Middle frontal gyrus (tissue), 1 donor: Measurements from ENCODE around the gene LGI2.

ENCODE experiments used
- DNase-seq: peaks from one replicate; pipeline ENCODE4 v3.0.0-alpha.2; 2015; ENCODE audit warnings: low spot score; ENCODE audit errors: extremely low spot score

LGI2 gene

DNA sequence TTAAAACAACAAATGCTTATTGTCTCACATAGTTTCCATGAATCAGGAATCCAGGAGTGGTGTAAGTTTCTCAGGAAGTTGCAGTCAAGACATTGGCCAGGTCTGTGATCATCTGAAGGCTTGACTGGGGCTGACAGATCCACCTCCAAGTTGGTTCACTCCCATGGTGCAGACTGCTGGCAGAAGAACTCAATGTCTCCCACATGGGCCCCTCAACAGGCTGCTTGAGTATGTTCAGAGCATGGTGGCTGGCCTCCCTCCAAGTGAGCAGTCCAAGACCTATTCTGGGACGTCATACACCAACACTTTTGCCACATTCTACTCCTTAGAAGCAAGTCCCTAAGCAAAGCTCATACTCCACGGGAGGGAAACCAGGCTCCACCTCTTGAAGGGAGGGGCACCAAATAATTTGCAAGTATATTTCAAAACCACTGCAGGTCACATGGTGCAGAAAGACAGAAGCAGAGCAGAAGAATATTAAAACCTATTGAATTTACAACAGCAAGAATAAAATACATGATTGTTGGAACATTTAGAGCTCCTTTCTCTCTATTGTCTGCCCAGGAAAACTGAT lies 35.3 kb downstream of the LGI2 start:
- no peak for DNase-seq

DNA sequence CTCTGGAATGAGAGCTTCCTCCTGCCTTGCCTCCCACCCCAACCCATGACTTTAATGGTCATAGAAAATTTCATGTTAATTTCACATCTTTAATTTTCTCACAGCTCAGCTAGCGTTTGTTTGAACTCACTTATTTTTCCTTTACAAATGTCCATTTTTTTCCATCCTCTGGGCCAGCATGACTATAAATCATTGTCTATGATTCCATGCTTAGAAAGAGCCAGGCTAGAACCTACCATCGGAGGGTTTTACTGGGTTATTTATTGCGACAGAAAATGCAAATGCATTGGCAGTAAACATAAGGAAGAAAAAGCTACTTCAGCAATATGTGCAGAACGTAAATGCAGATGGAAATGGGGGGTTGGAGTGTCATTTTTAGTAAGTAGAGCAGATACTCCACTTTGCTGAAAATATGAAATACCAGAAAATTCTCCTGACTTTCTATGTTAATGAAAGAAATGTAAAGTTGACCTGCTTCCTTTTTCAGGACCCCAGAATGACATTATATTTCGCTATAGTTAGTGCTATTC lies 37.1 kb downstream of the LGI2 start:
- no peak for DNase-seq

DNA sequence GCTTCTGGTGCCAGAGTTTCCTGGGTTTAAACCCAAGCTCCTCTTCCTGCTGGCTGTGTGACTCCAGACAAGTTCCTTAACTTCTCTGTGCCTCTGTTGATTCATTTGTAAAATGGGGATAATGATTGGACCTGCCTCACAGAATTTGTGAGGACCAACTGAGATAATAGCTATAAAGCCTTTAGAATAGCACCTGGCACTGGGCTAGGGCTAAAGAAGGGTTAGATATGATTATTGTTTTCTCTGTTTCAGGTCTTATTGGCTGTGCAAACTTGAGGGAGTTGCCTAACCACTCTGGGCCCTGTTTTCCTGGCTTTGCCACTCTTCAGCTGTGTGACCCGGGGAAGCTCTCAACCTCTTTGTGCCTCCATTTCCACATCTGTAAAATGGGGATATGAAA lies 37.8 kb downstream of the LGI2 start:
- no peak for DNase-seq

DNA sequence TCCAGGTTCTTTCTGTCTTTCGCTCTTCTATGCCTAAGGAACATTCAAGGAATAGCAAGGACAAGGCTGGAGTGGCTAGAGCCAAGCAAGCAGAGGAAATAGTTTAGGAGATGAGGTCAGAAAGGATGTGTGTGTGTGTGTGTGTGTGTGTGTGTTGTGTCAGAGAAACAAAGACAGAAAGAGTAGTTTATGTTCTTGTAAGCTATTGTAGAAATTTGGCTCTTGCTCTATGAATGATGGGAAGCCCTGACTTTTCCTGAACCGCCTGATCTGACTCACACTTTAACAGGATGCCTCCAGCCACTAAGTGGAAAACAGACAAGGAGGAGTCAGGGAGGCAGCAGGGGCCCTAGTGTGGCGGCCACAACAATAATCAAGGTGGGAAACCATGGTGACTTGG lies 39.7 kb downstream of the LGI2 start:
- no peak for DNase-seq

DNA sequence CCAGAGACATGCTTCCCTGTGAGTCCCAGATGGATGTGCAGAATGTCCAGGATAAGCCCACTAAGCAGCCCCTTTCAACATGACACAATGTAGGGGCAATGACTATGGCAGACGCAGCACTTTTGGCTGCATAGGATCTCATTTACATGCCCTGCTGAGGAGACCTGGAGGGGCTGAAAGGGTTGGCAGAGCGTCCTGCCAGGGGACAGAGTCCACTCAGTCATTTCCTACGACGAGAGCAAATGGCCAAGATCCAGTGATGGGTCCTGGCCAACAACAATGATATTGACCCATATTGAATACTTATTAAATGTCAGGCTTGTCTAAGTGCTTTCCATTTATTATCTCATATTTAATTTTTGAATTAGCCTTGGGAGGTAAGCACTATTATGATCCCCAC lies 41.4 kb downstream of the LGI2 start:
- no peak for DNase-seq

DNA sequence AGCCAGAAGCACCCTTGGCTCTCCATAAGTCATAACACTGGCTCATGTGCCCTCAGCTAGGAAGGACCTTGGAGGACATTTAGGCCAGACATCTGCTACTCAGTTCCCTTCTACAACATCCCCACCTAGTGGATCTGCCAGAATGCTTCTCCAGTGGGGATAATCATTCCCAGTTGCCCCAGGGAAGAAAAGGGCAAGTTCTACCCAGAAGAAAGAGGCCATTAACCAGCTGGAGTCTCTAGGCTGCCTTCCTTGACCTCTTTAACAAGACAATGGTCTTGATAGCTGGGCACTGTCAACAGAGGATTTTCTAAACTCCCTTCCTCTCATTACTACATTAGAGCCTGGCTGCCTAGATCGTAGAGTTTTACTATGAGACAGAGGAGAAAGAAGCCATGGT lies 42.0 kb downstream of the LGI2 start:
- DNase-seq = no peak

DNA sequence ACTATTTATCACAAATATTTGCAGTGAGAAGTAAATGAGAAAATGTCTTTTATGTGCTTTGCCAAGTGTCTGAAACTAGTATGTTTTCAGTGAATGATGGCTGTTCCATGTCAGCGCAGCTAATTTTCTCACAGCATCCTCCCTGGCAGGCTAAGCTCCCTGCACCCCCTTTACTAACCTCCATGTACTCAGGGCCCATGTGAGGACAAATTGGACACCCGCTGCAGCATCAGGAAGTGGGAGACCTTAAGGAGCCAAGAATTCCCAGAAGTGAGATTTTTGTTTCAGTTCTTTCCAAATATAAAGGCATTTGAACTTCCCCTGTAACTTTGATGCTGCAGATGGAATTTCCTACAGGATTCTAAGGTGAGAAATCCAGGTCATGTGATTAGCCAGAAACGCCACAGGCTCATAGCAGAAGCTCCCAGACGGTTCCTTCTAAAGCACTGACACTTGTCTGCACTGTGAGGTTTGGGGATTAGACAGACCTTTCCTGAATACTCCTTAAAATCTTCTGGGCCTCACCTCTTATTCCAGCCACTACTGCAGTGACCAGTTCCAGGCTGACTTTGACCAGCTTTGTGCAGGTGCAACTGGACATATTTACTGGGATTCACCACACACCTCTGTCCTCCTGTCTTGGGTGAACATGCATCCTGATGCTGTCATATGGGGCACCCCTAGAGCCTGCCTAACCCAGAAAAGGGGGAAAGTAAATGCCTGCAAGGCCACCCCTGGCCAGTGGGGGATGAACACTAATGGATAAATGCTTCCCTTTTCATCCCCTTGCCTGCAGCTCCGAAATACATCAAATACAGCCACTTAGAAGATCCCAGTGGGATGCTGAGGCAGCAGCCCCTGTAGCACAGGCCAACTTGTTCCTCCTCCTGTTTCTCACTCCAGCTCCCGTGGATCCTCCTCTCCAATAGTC lies 45.9 kb downstream of the LGI2 start:
- DNase-seq = no peak

DNA sequence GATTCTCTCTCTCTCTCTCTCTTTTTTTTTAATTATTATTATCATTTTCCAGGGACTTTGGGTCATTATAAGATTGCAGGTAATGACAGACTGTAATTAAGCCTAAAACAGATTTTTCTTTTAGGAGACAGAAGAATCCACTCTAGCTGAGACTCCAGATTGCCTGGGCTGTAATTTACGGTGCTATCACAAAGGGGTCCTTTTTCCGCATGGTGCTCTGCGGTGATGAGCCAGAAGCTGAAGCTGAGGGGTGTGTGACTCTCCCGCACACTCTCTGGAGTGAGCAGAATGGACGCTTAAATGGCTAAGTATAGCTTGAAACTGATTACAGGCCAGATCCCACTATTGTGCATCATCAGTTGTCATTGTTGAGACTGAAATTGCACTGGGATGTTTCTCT lies 50.0 kb downstream of the LGI2 start:
- DNase-seq = no peak

DNA sequence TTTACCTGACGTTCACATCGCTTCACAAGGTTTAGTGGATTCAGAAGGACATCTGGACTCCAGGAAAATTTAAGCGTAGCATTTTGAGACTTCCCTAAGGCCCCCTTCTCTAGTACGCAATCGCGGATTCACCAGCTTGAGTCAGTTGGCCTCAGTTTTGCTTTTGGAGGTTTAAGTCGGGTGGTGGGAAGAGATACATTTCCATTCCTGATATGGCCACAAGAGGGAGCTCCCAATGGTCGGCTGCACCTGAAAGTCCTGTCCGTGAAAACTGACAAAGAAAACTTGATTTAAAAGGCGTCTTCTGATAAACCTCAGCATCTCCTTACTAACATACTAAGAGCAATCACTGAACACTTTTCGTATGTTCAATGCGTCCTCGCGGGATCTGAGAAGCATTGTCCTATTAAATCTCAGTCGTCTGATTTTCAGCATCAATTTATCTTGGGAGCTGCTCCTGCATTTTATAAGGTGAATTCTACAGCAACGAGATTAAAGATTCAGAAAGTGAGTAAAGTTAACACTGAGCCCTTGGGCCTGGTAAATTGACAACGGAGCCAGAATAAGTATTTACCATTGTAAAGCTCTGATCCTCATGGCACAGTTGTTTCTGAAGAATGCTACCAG lies 50.6 kb downstream of the LGI2 start:
- peak; percentile 33 for DNase-seq

DNA sequence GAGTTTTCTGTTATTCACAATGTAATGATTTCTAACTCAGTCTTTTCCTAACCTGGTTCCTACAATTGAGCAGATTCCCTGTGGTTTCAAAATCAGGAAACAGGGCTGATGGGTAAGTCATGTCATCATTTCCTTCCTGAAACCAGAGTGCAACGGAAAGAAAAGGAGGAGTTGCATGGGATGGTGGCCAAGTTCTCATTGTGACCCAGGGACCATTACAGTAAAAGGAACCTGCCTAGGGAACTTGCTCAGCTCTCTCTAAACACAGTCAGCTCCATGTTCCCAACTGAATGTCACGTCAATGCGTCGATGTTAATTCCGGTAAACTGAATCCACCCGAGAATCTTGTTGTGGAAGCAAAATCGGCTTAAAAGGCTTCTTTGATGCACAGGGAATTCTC lies 51.2 kb downstream of the LGI2 start:
- DNase-seq = no peak

DNA sequence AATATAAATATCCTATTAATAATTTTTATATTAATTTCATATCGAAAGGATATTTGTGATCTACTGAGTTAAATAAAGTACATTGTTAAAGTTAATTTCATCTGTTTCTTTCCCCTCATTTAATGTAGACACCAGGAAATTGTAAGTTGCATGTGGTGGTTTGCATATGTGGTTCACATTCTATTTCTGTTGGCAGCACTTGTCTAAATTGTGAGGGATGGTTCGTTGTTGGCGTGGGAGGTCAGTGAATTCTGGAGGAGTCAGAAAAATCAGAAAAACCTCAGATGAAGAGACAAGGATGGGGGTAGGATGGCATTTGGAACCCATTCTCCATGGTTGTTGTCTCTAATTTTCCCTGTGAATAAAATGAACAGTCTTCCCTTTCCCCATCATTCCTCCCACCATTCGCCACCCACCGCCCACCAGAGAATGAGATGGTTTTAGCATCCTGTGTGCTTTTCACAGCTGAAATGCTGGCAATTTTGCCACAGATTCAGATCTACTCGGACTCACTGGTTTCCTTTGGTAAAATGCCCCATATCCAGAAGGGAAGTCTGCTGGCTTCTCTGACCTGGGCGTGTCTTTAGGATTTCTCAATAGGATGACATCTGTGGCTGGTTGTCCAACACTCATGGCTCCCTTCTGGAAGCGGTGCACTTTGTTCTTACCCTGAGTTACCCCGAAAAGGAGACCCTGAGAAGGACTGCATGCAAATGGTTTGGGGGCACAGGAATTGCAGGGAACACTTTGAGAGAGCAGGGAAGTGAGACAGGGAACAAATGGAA lies 52.3 kb downstream of the LGI2 start:
- no peak for DNase-seq

DNA sequence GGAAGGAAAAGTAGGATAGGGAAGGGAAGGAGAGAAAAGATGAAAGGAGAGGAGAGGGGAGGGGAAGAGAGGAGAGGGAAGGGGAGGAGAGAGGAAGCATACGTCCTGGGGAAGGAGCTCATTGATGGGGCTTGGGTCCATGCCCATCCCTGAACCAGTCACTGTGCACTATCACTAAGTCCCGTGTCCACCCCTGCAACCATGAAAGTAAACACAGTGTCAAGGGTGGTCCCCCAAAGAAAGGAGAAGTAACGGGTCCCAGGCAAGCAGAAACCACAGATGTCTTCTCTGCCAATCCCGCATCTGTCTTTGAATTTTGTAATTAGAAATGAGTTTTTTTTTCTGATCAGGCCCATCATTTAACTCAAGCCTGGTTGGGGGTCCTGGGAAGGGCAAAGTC lies 55.2 kb downstream of the LGI2 start:
- no peak for DNase-seq

DNA sequence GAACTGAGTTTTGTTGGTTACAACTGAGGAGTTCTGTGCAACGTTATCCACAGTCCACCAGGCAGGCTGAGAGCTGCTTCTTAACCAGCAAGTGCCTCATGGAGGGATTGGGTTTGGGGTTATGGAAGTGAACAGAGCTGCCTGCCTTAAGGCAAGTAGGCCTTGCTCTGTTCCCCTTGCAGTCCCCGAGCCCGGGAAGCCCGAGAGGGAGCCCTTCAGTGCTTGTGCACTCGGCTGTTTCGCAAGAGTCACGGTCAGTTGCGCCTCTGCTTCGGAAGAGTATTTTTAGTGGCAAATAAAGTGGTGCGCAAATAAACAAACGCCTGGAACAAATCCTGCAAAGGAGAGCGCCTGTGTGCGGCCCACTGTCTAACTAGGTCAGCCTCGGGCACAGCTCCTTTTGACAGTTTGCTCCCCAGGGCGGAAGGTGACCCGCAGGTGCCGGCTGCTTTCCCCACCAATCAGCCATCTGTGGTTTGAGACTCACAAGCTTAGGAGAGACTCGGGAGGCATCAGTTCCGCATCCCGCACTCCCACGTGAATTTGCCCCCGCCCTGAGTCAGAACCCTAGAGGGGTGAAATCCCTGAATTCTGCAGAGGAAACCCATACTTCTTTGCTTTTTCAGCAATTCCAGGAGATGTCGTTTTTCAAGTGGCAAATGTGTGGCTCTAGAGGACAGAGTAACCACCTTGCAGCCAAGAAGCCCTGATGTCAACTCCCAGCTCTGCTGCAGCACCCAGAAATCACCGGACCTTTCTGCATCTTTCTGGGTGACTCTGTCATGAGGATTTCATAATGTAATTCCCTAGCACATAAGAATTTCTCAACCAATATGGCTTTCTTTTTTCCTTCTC lies 56.8 kb downstream of the LGI2 start:
- DNase-seq = no peak

DNA sequence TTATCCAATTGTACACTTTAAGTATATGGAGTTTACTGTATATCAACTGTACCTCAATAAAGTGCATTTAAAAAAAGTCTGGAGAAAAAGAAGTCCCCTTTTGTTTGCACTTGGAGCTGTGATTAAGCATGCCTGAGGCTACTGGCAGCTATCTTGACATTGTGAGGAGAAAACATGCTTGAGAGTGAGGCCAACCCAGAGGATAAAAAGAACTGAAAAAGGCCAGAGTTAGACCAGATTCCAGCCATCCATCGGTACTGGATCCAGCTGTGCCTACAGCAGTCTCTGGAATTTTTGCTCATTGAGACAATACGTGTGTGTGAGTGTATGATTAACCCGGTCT lies 57.4 kb downstream of the LGI2 start:
- no peak for DNase-seq

DNA sequence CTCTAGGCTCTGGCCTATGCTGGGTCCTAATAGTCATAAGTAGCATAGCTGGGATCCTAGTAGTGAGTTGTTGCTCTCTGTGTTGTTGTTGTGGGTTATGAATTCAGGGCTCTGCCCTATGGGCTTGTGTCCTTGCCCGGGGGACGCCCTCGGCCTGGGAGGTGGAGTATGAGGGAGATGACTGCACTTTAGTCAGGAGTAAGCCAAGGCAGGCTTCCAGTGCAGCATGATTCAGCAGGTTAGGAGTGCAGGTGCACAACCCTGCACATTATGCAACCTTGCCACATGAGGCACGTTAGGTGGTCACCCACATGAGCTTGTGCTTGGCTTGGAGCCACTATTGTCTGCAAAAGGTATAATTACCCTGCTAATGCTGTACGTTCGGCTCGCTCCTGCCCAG lies 59.6 kb downstream of the LGI2 start:
- DNase-seq = no peak

DNA sequence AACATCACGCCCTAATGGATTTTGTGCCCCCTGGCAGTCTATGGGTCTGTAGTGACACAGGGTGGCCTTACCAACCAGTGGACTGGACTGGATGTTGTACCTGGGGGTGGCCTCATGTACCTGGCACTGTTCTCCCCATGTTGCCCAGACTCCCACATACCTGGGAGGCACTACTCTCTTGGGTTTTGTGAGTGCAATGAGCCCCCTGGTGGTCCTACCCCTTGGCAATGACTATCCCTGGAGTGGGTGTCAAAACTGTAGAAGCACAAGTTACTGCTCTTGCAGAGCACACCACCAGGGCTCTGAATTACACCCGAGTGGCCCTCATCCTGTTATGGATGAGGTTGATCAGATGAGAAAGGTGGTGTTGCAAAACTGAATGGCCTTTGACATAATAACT lies 60.1 kb downstream of the LGI2 start:
- DNase-seq = no peak

DNA sequence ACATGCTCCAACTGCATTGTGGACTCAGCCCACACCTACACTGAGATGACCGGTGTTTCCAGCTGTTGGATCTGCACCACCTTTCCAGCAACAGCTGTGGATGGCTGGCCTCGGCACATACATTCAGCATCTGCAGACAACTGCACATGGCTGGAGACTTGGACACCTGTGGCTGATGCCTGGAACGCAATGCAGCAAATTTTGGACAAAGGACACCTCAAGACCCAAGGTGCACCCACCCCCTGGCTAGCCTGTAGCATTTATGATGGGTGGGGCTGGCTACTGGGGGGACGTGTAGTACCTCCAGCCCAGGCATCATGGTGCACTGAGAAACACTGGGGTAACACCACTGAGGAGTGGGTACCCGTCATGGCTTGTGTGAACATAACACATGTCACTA lies 60.6 kb downstream of the LGI2 start:
- no peak for DNase-seq

DNA sequence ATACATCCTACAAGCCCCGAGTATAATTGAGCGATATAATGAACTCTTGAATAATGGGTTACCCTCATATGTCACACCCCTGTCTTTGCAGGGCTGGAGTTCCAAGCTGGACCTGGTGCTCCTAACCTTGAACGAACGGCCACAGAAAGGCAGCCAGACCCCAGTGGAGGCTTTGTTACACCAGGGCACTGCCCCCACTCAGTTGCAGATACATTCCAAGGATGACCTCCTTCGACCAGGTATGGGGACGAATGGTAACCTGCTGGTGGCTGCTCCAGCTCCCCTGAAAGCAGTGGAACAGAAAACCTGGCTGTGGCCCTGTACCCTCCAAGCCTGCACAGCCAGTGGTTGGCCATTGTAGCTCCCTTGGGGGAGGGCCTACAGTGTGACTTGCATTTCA lies 61.3 kb downstream of the LGI2 start:
- no peak for DNase-seq

DNA sequence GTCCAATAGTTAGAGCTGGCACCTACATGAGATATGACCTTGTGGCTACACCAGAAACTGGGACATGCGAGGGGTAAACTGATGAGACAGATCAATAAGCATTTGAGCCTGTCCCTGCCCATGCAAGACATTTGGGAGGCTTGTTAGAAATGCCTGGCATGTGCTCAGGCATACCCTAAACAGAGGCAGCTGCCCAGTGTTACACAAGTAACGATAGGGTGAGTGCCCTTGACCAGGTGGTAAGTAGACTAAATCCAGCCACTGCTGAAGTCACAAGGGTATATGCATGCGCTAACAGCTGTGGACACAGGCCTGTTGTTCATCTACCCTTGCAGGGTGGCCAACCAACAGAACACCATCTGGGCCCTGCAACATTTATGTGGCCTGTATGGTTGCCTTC lies 61.8 kb downstream of the LGI2 start:
- no peak for DNase-seq

DNA sequence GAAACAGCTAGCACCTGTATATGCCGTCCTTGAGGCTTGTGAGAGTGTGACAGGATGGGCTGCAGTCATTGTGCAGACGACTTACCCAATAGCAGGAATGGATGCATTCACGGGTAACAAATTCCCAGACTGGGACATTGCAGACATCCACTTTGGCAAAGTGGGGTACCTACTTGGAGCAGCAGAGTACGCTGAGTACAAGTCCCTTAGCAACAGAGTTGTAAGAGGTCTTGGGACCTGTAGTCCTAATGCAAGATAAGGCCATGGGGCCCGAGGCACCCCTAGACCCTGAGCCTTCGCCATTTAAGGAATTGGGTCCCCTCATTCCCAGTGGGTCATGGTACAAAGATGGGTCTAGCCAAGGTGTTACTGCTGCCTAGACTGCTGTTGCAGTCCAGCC lies 62.5 kb downstream of the LGI2 start:
- no peak for DNase-seq

DNA sequence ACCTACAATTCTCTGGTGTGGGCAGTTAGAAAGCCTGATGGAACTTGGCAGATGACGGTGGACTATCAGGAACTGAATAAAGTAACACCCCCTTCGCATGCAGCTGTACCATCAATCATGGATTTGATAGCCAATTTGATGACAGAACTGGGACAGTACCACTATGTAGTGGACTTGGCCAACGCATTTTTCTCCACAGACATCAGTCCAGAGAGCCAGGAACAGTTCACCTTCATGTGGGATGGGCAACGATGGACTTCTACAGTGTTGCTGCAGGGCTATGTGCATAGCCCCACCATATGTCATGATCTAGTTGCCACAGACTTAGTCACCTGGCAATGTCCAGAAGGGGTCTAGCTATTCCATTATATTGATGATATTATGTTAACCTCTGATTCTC lies 63.4 kb downstream of the LGI2 start:
- DNase-seq = no peak
